ENCODE results near the gene BAG2. TPM values are rescaled to one million over a fixed set of nuclear protein-coding genes. Genes with fewer than 3 reads are reported as not detected.

Gene BAG2
- total and polyA plus RNA-seq, 2 of the 4 experiments (the other 2 are of a cell fraction), result 8.1 to 10.0 TPM

GRCh38 chr6:57190140-57190539 is 18.0 kb downstream of the BAG2 start:
- H3K27me3 ChIP-seq (ENCODE audit: control insufficient read depth, insufficient read depth, low read length), result no peaks in the 10 kb centered on the region
- dilution Hi-C loops (cut with HindIII; ENCODE audit: low sequenced_read_pairs, unreplicated experiment) (no loop called here), intact Hi-C loops (cut with micrococcal nuclease) (loop anchor here (1.0 kb wide), 1 partner anchor 126 kb away; no protein-coding TSS in a partner anchor), in situ Hi-C loops (cut with MboI; ENCODE audit: low sequenced_read_pairs) (no loop called here)
- no peak overlapping the region for H3K27ac ChIP-seq (ENCODE audit: insufficient read depth, low read length)
- peaks cover 2% of the 10 kb centered on the region; the same call in 1 of the 2 replicates for H3K4me1 ChIP-seq (ENCODE audit: control insufficient read depth, insufficient read depth, low read length)
- peak overlapping the region; percentile 4; the same call in 1 of the 2 replicates for H3K18ac ChIP-seq (ENCODE audit: low read depth, low read length)
- BruUV-seq (replicated peaks), result no TSS peak
- H2AK9ac ChIP-seq (replicated peaks; ENCODE audit: low read depth, low read length, poor library complexity), result no peak overlapping the region
- no peak overlapping the region for H2AK5ac ChIP-seq (ENCODE audit: low read depth, low read length)
- H3K4me3 ChIP-seq (ENCODE audit: insufficient read depth, low read depth, low read length), result no peak overlapping the region
- CTCF ChIA-PET, result interaction anchor here (0.5 to 2.3 kb wide), 10 partner anchors 10 to 256 kb away, joined by 3 to 8 read pairs (median 3); no protein-coding TSS in a partner anchor
- H3K9me1 ChIP-seq (ENCODE audit: insufficient read depth, low read length), result no peaks in the 10 kb centered on the region; the same call in 1 of the 2 replicates
- peaks cover 12 to 41% of the 10 kb centered on the region in 2 experiments for H3K79me1 ChIP-seq (ENCODE audit: low read depth in 1 of 2, low read length in 2 of 2)
- no peaks in the 10 kb centered on the region for H3K9me3 ChIP-seq (ENCODE audit: control insufficient read depth, insufficient read depth, low read length)
- ATAC-seq (ENCODE audit: low read depth), result peak; percentile 36; the same call in 1 of the 2 replicates
- H4K8ac ChIP-seq (ENCODE audit: low read depth in 2 of 2, low read length in 2 of 2), result peak overlapping the region in 1 of 2 experiments; percentile 9; a peak in 1 of 4 replicates
- H3K36me3 ChIP-seq (ENCODE audit: control insufficient read depth, insufficient read depth, low read length), result peaks cover 19% of the 10 kb centered on the region
- TF ChIP-seq CTCF (conservative IDR thresholded peaks at IDR 0.05; ENCODE audit: low read depth, low read length) (peak; percentile 52), FOS (IDR thresholded peaks at IDR 0.05; ENCODE audit: low read depth, low read length) (no peak), SMC3 (IDR thresholded peaks at IDR 0.05; ENCODE audit: low read depth, low read length) (peak; percentile 61), RAD21 (IDR thresholded peaks at IDR 0.05; ENCODE audit: low read length) (peak; percentile 65), POLR2A (IDR thresholded peaks at IDR 0.05; ENCODE audit: low read depth, low read length) (no peak), CEBPB (IDR thresholded peaks at IDR 0.05; ENCODE audit: low read depth, low read length) (peak; percentile 56)
- no peak overlapping the region for H3K4me2 ChIP-seq (ENCODE audit: low read depth, low read length)
- no peak overlapping the region for H3K56ac ChIP-seq (ENCODE audit: extremely low read depth, insufficient read depth, low read length)
- no peak overlapping the region for H4K91ac ChIP-seq (ENCODE audit: insufficient read depth, low read depth, low read length)
- H3K23ac ChIP-seq (ENCODE audit: low read depth, low read length), result 0 out of 2 replicates have a peak overlapping the region, but pooled peaks have one; percentile 31
- no peak overlapping the region for H2AFZ ChIP-seq (replicated peaks; ENCODE audit: low read length, poor library complexity)
- H3K14ac ChIP-seq (replicated peaks; ENCODE audit: low read depth, low read length), result no peak overlapping the region
- no peak overlapping the region for H3K4ac ChIP-seq (ENCODE audit: low read depth, low read length)
- no peak overlapping the region for H2BK20ac ChIP-seq (ENCODE audit: low read depth, low read length)
- DNase-seq, result peak; percentile 47
- H4K20me1 ChIP-seq (ENCODE audit: insufficient read depth, low read length), result peaks cover 3% of the 10 kb centered on the region; the same call in 1 of the 2 replicates
- H4K5ac ChIP-seq (ENCODE audit: low read depth, low read length), result peak overlapping the region; percentile 25; the same call in 1 of the 2 replicates
- no CpG with 5 or more reads among the region's 2 CpGs for WGBS, 2 experiments (ENCODE audit: extremely low coverage in 2 of 2, insufficient read length in 1 of 2)
- H3K9ac ChIP-seq (ENCODE audit: low read depth, low read length), result no peak overlapping the region
- H2BK120ac ChIP-seq (ENCODE audit: low read depth, low read length), result peak overlapping the region; percentile 37; the same call in 1 of the 2 replicates
- POLR2A ChIA-PET (ENCODE audit: unreplicated experiment), result interaction anchor here (0.6 to 1.0 kb wide), 2 partner anchors 12 to 124 kb away, joined by 3 to 4 read pairs; no protein-coding TSS in a partner anchor
- H2BK5ac ChIP-seq (ENCODE audit: low read depth, low read length, poor library complexity, severe bottlenecking), result peak overlapping the region; percentile 49
- no peak overlapping the region for H2BK15ac ChIP-seq (ENCODE audit: low read depth, low read length)
